Measurements from ENCODE around the gene SLC38A6. TPM values are rescaled to one million over a fixed set of nuclear protein-coding genes. Genes with fewer than 3 reads are reported as not detected.

Gene SLC38A6
- total and polyA plus RNA-seq, 3 donors from 2014 or later = 20.8 to 28.6 (median 26.6) TPM

DNA sequence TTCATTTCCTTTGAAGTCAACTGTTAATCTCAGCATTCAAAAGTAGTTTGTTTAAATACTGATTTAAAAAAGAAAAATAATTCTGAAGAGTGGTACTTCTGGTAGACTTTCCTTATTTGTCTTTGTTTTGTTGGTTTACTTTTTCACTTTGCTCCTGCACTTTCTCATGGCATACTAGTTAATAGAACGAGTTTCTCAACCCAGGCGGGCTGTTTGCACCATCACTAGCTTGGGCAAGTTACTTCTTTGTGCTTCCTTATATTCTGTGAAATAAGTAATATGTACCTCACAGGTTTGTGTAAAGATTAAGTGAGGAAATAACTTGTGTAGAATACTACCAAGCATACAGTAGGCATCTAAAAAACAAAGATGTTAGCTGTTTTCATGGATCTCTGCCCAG is 45.5 kb downstream of the SLC38A6 start:
- no peak for DNase-seq
- H3K9me3 ChIP-seq = no peaks in the 10 kb centered on the region
- WGBS, 2 donors = 91 to 96% methylated on average over 2 of the region's 2 CpGs
- no peaks in the 10 kb centered on the region for H3K36me3 ChIP-seq (ENCODE audit: low read depth, missing control alignments)
- no peak for TF ChIP-seq CTCF (IDR thresholded peaks at IDR 0.05)
- TF ChIP-seq POLR2A (IDR thresholded peaks at IDR 0.05) = no peak
- H3K27me3 ChIP-seq = no peaks in the 10 kb centered on the region
- no peak overlapping the region for H3K4me3 ChIP-seq
- intact Hi-C loops (cut with DNase I; ENCODE audit: low total_unique reads) = loop anchor here (10.0 kb wide), 1 partner anchor 402 kb away; no protein-coding TSS in a partner anchor
- no peak overlapping the region for H3K27ac ChIP-seq
- no peaks in the 10 kb centered on the region for H3K4me1 ChIP-seq

DNA sequence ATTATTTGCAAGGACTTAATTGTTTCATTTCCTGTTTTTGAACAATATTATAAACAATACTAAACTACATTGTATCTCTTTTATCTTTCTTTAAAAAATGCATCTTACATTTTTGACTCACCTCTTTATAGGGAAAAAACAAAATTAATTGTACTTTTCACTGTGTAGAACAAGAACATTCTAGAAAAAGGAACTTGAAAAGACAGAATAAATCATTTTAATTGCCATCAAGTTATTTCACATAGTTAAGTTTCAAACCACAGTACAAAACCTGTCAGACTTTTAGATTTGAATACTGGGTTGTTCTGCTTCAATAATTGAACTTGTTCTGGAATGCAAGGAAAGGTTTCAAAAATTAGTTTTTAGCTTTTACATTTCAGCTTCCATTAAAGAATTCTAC is 50.0 kb downstream of the SLC38A6 start:
- intact Hi-C loops (cut with DNase I; ENCODE audit: low total_unique reads) = no loop called here
- Histone ChIP-seq H3K27ac (no peak overlapping the region), H3K4me3 (no peak overlapping the region), H3K27me3 (no peaks in the 10 kb centered on the region), H3K4me1 (no peaks in the 10 kb centered on the region), H3K36me3 (ENCODE audit: low read depth, missing control alignments) (no peaks in the 10 kb centered on the region), H3K9me3 (no peaks in the 10 kb centered on the region)
- DNase-seq = no peak
- no peak for TF ChIP-seq POLR2A (IDR thresholded peaks at IDR 0.05)
- no peak for TF ChIP-seq CTCF (IDR thresholded peaks at IDR 0.05)

DNA sequence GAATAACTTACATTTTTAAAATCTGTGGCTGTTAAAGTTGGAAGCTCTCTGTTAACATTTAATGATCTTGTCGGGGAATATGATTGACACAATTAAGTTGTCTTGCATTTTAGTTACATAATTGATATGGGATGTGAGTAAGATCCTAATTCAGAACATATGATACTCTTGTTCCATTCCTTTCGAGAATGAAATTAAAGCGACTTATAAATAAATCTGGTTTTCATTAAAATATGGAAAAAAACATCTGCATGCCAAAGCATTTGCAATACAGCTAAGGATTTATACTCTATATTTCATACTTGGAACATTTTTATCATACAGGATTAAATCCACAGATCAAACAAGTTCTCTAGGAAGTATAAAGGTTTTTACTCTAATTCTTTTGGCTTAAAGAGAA is 52.0 kb downstream of the SLC38A6 start:
- TF ChIP-seq POLR2A (IDR thresholded peaks at IDR 0.05) (no peak), CTCF (IDR thresholded peaks at IDR 0.05) (no peak)
- WGBS, 2 donors = 93 to 95% methylated on average over 3 of the region's 3 CpGs

DNA sequence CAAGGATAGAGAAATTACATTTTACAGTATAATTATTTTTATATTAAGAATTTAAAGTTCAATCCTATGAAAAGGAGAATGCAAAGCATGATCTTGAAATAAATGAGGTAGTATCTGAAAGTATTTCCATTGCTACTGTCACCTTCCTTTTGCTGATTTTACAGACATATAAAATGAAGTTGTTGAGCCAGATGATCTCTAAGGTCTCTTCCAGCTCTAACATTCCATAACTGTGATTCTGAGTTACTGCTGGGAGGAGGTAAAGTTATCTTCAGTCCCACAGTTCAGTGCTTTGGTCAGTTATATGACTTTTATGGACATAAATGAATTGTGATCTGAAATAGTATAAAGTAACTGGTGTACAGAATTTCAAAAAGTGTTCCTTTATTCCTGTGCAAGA is 52.8 kb downstream of the SLC38A6 start:
- TF ChIP-seq POLR2A (IDR thresholded peaks at IDR 0.05) (no peak), CTCF (IDR thresholded peaks at IDR 0.05) (no peak)
- Histone ChIP-seq H3K27ac (no peak overlapping the region), H3K27me3 (no peaks in the 10 kb centered on the region), H3K9me3 (no peaks in the 10 kb centered on the region), H3K4me1 (no peaks in the 10 kb centered on the region), H3K4me3 (no peak overlapping the region), H3K36me3 (ENCODE audit: low read depth, missing control alignments) (no peaks in the 10 kb centered on the region)
- DNase-seq = no peak
- intact Hi-C loops (cut with DNase I; ENCODE audit: low total_unique reads) = no loop called here

More for the DNA sequence above, 52.0 kb downstream of the SLC38A6 start:
- intact Hi-C loops (cut with DNase I; ENCODE audit: low total_unique reads) = no loop called here
- no peaks in the 10 kb centered on the region for H3K27me3 ChIP-seq
- DNase-seq = no peak
- no peaks in the 10 kb centered on the region for H3K9me3 ChIP-seq
- H3K36me3 ChIP-seq (ENCODE audit: low read depth, missing control alignments) = no peaks in the 10 kb centered on the region
- no peak overlapping the region for H3K27ac ChIP-seq
- H3K4me1 ChIP-seq = no peaks in the 10 kb centered on the region
- no peak overlapping the region for H3K4me3 ChIP-seq

DNA sequence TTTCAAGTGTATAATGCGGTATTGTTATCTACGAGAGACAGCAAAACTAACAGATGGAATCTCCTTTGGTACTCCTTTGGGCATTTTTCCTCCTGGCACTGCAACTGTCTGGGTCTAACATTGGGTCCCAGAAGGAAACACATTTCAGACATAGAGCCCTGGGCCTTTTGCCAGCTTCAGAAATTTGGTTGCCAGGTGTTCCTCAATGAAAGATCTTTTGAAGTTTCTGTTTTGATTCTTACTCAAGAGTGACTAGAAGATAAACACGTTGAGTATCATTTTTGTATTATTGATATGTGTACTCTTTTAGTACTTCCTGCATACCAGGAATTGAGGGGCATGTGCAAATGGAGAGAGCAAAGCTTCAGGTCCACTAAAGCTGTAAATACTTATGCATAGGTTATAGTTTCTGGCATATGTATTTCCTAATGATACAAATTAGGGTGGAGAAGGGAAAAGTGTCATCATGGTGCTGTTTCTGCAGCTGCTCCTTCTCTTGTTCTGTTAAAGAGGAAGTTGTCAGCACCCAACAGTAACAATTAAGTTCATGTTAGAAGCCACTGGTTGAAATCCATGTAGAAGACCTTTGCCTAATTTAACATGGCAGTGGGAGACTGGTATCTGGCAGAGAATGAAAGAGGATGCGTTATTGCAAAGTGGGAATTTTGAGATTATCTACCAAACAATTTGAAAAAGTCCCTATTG is 53.5 kb downstream of the SLC38A6 start:
- intact Hi-C loops (cut with DNase I; ENCODE audit: low total_unique reads) = no loop called here
- 78 to 80% methylated on average over 4 of the region's 4 CpGs for WGBS, 2 donors
- H3K27ac ChIP-seq = no peak overlapping the region
- H3K4me3 ChIP-seq = no peak overlapping the region
- H3K36me3 ChIP-seq (ENCODE audit: low read depth, missing control alignments) = no peaks in the 10 kb centered on the region
- no peaks in the 10 kb centered on the region for H3K4me1 ChIP-seq
- TF ChIP-seq POLR2A (IDR thresholded peaks at IDR 0.05) = no peak
- no peaks in the 10 kb centered on the region for H3K9me3 ChIP-seq
- no peaks in the 10 kb centered on the region for H3K27me3 ChIP-seq
- DNase-seq = no peak

Measured in testis (tissue), 3 donors.